Esophagus muscularis mucosa (tissue), 4 donors: ENCODE results near the gene RUVBL1.

Experiments
- CTCF ChIP-seq, 3 experiments: fragments of 200-600 bp in 2 of 3; fragments of 450-650 bp in 1 of 3; sonication (generic) in 2 of 3; IDR thresholded peaks; one replicate each; pipeline ENCODE4 v1.5.1; 2017 to 2019; ENCODE audit warnings: antibody characterized with exemption in 3 of 3, mild to moderate bottlenecking in 2 of 3, moderate library complexity in 1 of 3
- EP300 ChIP-seq: sonication (generic); formaldehyde crosslinking; IDR thresholded peaks from one replicate; pipeline ENCODE4 v1.6.1; 2017; ENCODE audit warnings: antibody characterized with exemption
- POLR2A ChIP-seq: fragments of 450-650 bp; IDR thresholded peaks from one replicate; pipeline ENCODE4 v1.6.1; 2017; ENCODE audit warnings: antibody characterized with exemption, moderate library complexity, mild to moderate bottlenecking, low read depth
- POLR2AphosphoS5 ChIP-seq, 2 donors: sonication (generic); formaldehyde crosslinking; IDR thresholded peaks; one replicate each; pipeline ENCODE4 v1.6.1; 2017; ENCODE audit warnings: antibody characterized with exemption in 2 of 2

DNA sequence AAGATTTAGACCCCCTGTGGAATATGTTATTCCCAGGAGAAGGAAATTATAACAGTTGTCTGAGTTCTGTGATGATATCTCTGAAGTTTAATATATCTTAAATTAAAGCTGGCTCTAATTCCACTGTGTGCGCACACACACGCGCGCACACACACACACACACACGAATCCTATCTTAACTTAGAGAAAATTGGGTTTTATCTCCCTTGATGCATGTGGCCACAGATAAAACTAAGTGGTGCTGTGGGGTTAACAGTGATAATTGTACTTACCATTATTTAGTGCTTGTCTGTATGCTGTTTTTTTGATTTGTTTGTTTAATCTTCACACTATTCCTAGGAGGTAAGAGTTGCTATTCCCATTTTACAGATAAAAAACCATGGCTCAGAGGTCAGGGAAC is 37.0 kb upstream of the RUVBL1 start:
- TF ChIP-seq CTCF (IDR thresholded peaks at IDR 0.05), result no peak
- TF ChIP-seq POLR2AphosphoS5 (IDR thresholded peaks at IDR 0.05), result no peak
- no peak for TF ChIP-seq POLR2A
- no peak for TF ChIP-seq EP300
